Effector memory CD8-positive, alpha-beta T cell (primary cell): Measurements from ENCODE around the gene LCLAT1.

ENCODE experiments used
- ATAC-seq: fragments of 150-1000 bp; cut with Tn5 transposase; replicated peaks from 2 replicates; pipeline ENCODE4 v1.10.0; 2021; ENCODE audit warnings: mild to moderate bottlenecking, moderate library complexity
- DNase-seq, 3 experiments: peaks; one replicate each; pipeline ENCODE4 v3.0.0; 2021
- H3K27ac Mint-ChIP-seq, 2 donors: one replicate each; pipeline ENCODE4 v1.8.0; 2022; ENCODE audit warnings: mild to moderate bottlenecking in 2 of 2, mixed read lengths in 2 of 2, moderate library complexity in 2 of 2
- H3K27me3 Mint-ChIP-seq, 2 donors: one replicate each; pipeline ENCODE4 v1.8.0; 2022; ENCODE audit warnings: mixed read lengths in 2 of 2
- H3K36me3 Mint-ChIP-seq: one replicate; pipeline ENCODE4 v1.8.0; 2022; ENCODE audit warnings: mild to moderate bottlenecking, moderate library complexity, mixed read lengths; ENCODE audit not compliant: insufficient read depth
- H3K4me1 Mint-ChIP-seq, 2 donors: one replicate each; pipeline ENCODE4 v1.8.0; 2022; ENCODE audit warnings: low read depth in 2 of 2, mixed read lengths in 2 of 2
- H3K4me3 Mint-ChIP-seq, 2 donors: one replicate each; pipeline ENCODE4 v1.8.0; 2022; ENCODE audit warnings: mild to moderate bottlenecking in 2 of 2, mixed read lengths in 2 of 2, moderate library complexity in 2 of 2
- H3K9me3 Mint-ChIP-seq, 2 donors: one replicate each; pipeline ENCODE4 v1.8.0; 2022; ENCODE audit warnings: mixed read lengths in 2 of 2

LCLAT1 gene

GRCh38 chr2:30412684-30413570, 34.1 kb upstream of the LCLAT1 start:
- H3K36me3 Mint-ChIP-seq: no peaks in the 10 kb centered on the region
- peaks cover 3 to 5% of the 10 kb centered on the region in 2 donors for H3K4me1 Mint-ChIP-seq
- H3K4me3 Mint-ChIP-seq: no peak overlapping the region
- ATAC-seq (no peak), DNase-seq (no peak)
- no peaks in the 10 kb centered on the region for H3K27me3 Mint-ChIP-seq
- H3K9me3 Mint-ChIP-seq: no peaks in the 10 kb centered on the region
- H3K27ac Mint-ChIP-seq: no peak overlapping the region

DNA sequence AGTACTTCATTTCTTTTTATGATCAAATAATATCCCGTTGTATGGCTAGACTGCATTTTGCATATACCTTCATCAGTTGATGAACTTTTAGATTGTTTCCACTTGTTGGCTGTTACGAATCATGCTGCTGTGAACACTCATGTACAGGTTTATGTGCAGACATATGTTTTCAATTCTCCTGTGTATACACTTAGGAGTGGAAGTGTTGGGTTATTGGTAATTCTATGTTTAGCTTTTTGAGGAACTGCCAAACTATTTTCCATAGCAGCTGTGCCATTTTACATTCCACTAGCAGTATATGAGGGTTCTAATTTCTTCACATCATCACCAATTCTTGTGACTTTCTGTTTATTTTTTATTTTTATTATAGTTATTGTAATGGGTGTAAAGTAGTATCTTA, 32.1 kb upstream of the LCLAT1 start:
- H3K4me1 Mint-ChIP-seq: no peaks in the 10 kb centered on the region
- H3K27me3 Mint-ChIP-seq: no peaks in the 10 kb centered on the region
- no peaks in the 10 kb centered on the region for H3K36me3 Mint-ChIP-seq
- no peak overlapping the region for H3K4me3 Mint-ChIP-seq
- no peak overlapping the region for H3K27ac Mint-ChIP-seq
- no peak for ATAC-seq
- no peak for DNase-seq
- no peaks in the 10 kb centered on the region for H3K9me3 Mint-ChIP-seq

DNA sequence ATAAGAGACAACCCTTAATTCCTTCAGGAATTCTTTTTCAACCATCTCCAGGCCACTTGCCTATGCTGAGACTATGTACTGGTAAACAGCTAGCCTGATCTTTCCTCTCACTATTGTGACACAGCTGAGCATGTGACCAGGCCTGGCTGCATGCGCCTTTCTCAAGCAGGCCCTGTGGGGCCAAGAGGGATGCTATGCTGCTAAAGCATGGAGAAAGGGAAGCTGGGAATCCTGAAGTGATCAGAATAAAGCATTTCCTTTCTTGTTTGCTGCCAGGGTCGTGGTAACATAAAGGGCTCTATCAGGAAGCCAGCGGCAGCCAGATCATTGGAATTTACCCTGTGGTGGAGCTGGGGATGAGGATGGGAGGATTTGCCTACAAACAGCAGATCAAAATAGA, 29.8 kb upstream of the LCLAT1 start:
- no peak overlapping the region for H3K27ac Mint-ChIP-seq
- H3K27me3 Mint-ChIP-seq: no peaks in the 10 kb centered on the region
- ATAC-seq (no peak), DNase-seq (no peak)
- peaks cover 3% of the 10 kb centered on the region for H3K36me3 Mint-ChIP-seq
- H3K9me3 Mint-ChIP-seq: no peaks in the 10 kb centered on the region
- H3K4me3 Mint-ChIP-seq: no peak overlapping the region
- H3K4me1 Mint-ChIP-seq: peaks cover 9 to 16% of the 10 kb centered on the region in 2 donors

DNA sequence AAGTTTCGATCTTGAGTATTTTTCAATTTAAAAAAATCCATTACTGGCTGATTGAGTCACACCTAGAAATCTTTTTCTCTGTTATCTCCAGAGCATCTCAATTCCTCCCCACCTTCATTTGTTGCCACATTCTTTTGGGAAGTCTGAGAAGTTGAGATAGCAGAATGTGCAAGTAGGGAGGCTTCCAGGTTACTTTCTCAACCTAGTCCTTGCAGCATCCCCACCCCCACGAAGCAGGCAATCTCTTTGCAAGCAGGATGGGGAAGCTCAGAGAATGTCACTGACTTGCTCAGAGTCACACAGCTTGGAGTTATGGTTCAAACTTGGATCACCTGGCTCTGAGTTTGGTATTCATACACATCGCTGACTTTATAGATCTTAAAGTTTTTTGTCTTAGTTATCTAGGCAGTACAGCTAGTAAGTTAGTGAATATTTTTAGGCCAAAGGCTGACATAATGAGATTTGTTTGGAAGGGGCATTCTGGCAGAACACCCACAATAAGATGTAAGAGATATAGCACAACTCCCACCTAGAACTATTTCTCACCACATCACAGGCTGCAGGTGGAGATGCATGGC, 25.9 kb upstream of the LCLAT1 start:
- peak overlapping the region; percentile 39 to 77 for H3K27ac Mint-ChIP-seq
- H3K4me3 Mint-ChIP-seq: peak overlapping the region; percentile 26 to 50
- DNase-seq (no peak), ATAC-seq (no peak)
- H3K36me3 Mint-ChIP-seq: peaks cover 3% of the 10 kb centered on the region
- no peaks in the 10 kb centered on the region for H3K27me3 Mint-ChIP-seq
- no peaks in the 10 kb centered on the region for H3K9me3 Mint-ChIP-seq
- peaks cover 13 to 22% of the 10 kb centered on the region in 2 donors for H3K4me1 Mint-ChIP-seq

- ATAC-seq (no peak), DNase-seq (no peak)
- peaks cover 13 to 27% of the 10 kb centered on the region in 2 donors for H3K4me1 Mint-ChIP-seq
Measured at GRCh38 chr2:30421604-30422443, 25.2 kb upstream of the LCLAT1 start.

DNA sequence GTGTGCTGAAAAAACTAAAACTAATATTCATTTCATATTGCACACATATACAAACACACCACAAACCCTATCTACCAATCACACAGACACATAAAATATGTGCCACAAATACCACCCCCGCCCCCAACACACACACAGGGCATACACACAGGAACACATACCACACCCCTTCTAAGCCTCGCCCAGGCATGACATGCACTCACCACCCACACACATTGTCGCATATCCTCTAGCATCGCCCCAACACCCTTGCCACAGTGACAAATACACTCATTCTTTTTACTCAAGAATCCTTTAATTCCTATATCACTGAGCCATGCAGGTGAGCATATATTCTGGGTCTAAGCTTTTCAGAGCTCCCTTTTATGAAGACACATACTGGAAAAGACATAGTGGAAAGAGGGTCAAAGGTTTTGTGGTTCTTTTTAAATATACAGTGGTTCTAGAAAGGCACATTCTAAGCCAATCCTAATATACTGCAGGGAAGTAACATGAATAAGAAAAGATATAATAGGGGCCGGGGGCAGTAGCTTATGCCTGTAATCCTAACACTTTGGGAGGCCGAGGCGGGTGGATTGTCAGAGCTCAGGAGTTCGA, 24.5 kb upstream of the LCLAT1 start:
- peak; percentile 99 for ATAC-seq
- Mint-ChIP-seq H3K27ac (peak overlapping the region; percentile 39 to 77), H3K4me3 (peak overlapping the region; percentile 4 to 26), H3K27me3 (no peaks in the 10 kb centered on the region), H3K4me1 (peaks cover 13 to 27% of the 10 kb centered on the region in 2 donors), H3K36me3 (peaks cover 3% of the 10 kb centered on the region), H3K9me3 (no peaks in the 10 kb centered on the region)
- peak; percentile 63 to 70 (median 69) for DNase-seq

More at GRCh38 chr2:30421604-30422443, 25.2 kb upstream of the LCLAT1 start:
- Mint-ChIP-seq H3K4me3 (peak overlapping the region; percentile 26 to 50), H3K27ac (peak overlapping the region; percentile 39 to 77), H3K9me3 (no peaks in the 10 kb centered on the region), H3K36me3 (peaks cover 3% of the 10 kb centered on the region), H3K27me3 (no peaks in the 10 kb centered on the region)

DNA sequence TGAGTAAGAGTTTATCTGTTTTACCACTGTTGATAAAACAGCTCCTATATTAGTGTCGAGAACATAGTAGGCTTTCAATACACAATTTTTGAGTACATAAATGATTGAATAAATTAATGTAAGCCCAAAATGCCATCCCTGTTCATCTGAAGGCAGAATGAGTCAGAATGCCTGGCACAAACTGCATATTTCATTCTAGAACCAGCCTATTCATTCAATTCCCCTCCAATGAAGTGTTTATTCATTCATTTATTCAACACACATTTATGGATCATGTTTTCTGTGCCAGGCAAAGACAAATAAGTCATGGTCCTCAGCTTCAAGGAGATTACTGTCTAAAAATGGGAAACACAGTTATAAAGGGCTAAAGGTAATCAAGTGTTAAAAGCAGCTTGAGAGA, 22.8 kb upstream of the LCLAT1 start:
- Mint-ChIP-seq H3K36me3 (peaks cover 3% of the 10 kb centered on the region), H3K9me3 (no peaks in the 10 kb centered on the region), H3K4me1 (peaks cover 15 to 32% of the 10 kb centered on the region in 2 donors), H3K27ac (peak overlapping the region in 1 of 2 donors; percentile 77), H3K4me3 (no peak overlapping the region), H3K27me3 (no peaks in the 10 kb centered on the region)
- no peak for DNase-seq
- no peak for ATAC-seq

GRCh38 chr2:30425326-30425725, 21.7 kb upstream of the LCLAT1 start:
- Mint-ChIP-seq H3K4me3 (no peak overlapping the region), H3K27me3 (no peaks in the 10 kb centered on the region), H3K4me1 (peaks cover 15 to 34% of the 10 kb centered on the region in 2 donors), H3K36me3 (peaks cover 3% of the 10 kb centered on the region), H3K9me3 (no peaks in the 10 kb centered on the region), H3K27ac (no peak overlapping the region)
- ATAC-seq (no peak), DNase-seq (no peak)

GRCh38 chr2:30427606-30428347, 19.3 kb upstream of the LCLAT1 start:
- DNase-seq (no peak), ATAC-seq (no peak)
- Mint-ChIP-seq H3K27me3 (no peaks in the 10 kb centered on the region), H3K4me1 (peaks cover 1 to 13% of the 10 kb centered on the region in 2 donors), H3K9me3 (no peaks in the 10 kb centered on the region), H3K4me3 (no peak overlapping the region), H3K27ac (no peak overlapping the region), H3K36me3 (no peaks in the 10 kb centered on the region)

DNA sequence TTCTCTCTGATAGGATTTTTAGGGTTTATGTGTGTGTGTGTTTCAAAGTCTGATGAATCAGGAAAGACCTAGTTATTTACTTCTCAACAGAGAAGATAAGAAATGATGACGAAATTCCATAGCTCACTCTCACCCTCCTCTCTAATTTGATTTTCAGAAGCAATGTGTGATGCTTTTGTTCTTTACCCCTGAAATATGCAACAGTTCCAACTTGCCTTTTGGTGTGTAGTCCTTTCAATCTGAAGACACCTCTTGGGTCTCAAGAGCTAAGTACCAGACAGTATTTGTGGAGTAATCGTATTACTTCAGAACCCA, 18.7 kb upstream of the LCLAT1 start:
- Mint-ChIP-seq H3K4me1 (peaks cover 1 to 13% of the 10 kb centered on the region in 2 donors), H3K27me3 (no peaks in the 10 kb centered on the region), H3K27ac (peak overlapping the region; percentile 57 to 70), H3K4me3 (no peak overlapping the region), H3K36me3 (no peaks in the 10 kb centered on the region), H3K9me3 (no peaks in the 10 kb centered on the region)
- ATAC-seq (no peak), DNase-seq (no peak)

- DNase-seq: no peak
- peak overlapping the region; percentile 57 to 70 for H3K27ac Mint-ChIP-seq
- ATAC-seq: peak; percentile 54
- H3K36me3 Mint-ChIP-seq: no peaks in the 10 kb centered on the region
- no peaks in the 10 kb centered on the region for H3K27me3 Mint-ChIP-seq
- no peaks in the 10 kb centered on the region for H3K9me3 Mint-ChIP-seq
- H3K4me3 Mint-ChIP-seq: no peak overlapping the region
- H3K4me1 Mint-ChIP-seq: peaks cover 1 to 13% of the 10 kb centered on the region in 2 donors
Measured at GRCh38 chr2:30428827-30429461, 18.1 kb upstream of the LCLAT1 start.

GRCh38 chr2:30433541-30434299, 13.3 kb upstream of the LCLAT1 start:
- no peak for ATAC-seq
- Mint-ChIP-seq H3K4me3 (no peak overlapping the region), H3K4me1 (peaks cover 4 to 5% of the 10 kb centered on the region in 2 donors), H3K36me3 (no peaks in the 10 kb centered on the region), H3K27ac (no peak overlapping the region), H3K9me3 (no peaks in the 10 kb centered on the region), H3K27me3 (no peaks in the 10 kb centered on the region)
- DNase-seq: no peak
